ENCODE results near the gene HELZ2. TPM values are rescaled to one million over a fixed set of nuclear protein-coding genes. Genes with fewer than 3 reads are reported as not detected.

HELZ2 gene
- 20.7 and 80.2 TPM in 2 replicates for total RNA-seq

GRCh38 chr20:63574156-63574828 lies at the start of gene HELZ2:
TSS of gene HELZ2 (minus strand) at chr20:63574239. CDS start at chr20:63572385, 1,854 bp downstream.

GRCh38 chr20:63553933-63554290 lies 20.1 kb downstream of the HELZ2 start, which contains the start of gene FNDC11:
TSS of gene FNDC11 (plus strand) at chr20:63554159. CDS start at chr20:63555664, 1,505 bp downstream.

GRCh38 chr20:63547725-63548480 lies 26.1 kb downstream of the HELZ2 start, which contains the start of gene SRMS:
TSS of gene SRMS (minus strand) at chr20:63547749. CDS start at chr20:63547463, 286 bp downstream.

GRCh38 chr20:63536997-63537524 lies 37.0 kb downstream of the HELZ2 start, which contains the start of gene PTK6:
TSS of gene PTK6 (minus strand) at chr20:63537376. CDS start at chr20:63537314, 62 bp downstream.

Other genes with a start within 250 kb of the HELZ2 start
- not detected in 2 replicates for gene CHRNA4, start 212.9 kb downstream of the HELZ2 start, total RNA-seq
- gene KCNQ2, start 101.6 kb downstream of the HELZ2 start, total RNA-seq, result not detected in 2 replicates
- 0.43 and 0.96 TPM in 2 replicates for gene EEF1A2, start 75.2 kb downstream of the HELZ2 start, total RNA-seq
- gene PPDPF, start 53.5 kb downstream of the HELZ2 start, total RNA-seq, result 66.5 and 77.1 TPM in 2 replicates
- gene PTK6, start 36.9 kb downstream of the HELZ2 start, total RNA-seq, result 31.1 and 59.7 TPM in 2 replicates
- gene SRMS, start 26.5 kb downstream of the HELZ2 start, total RNA-seq, result 0.43 TPM in 1 of 2 replicates, not detected in the other
- gene FNDC11, start 20.1 kb downstream of the HELZ2 start, total RNA-seq, result 0.85 and 3.1 TPM in 2 replicates
- 11.1 and 15.3 TPM in 2 replicates for gene GMEB2, start 52.9 kb upstream of the HELZ2 start, total RNA-seq
- gene STMN3, start 79.2 kb upstream of the HELZ2 start, total RNA-seq, result 0.85 and 7.7 TPM in 2 replicates
- 2.8 and 5.3 TPM in 2 replicates for gene RTEL1, start 84.1 kb upstream of the HELZ2 start, total RNA-seq
- 7.5 and 254 TPM in 2 replicates for gene TNFRSF6B, start 122.4 kb upstream of the HELZ2 start, total RNA-seq
- gene ARFRP1, start 133.7 kb upstream of the HELZ2 start, total RNA-seq, result 17.5 and 42.9 TPM in 2 replicates
- gene ZGPAT, start 133.8 kb upstream of the HELZ2 start, total RNA-seq, result 13.2 and 21.2 TPM in 2 replicates
- gene LIME1, start 162.4 kb upstream of the HELZ2 start, total RNA-seq, result 1.7 and 2.7 TPM in 2 replicates
- 26.3 and 44.1 TPM in 2 replicates for gene SLC2A4RG, start 165.5 kb upstream of the HELZ2 start, total RNA-seq

Measured in tracheal epithelial cell (primary cell).